OCI-LY3 (cell line): ENCODE results near the gene NRG2.

Experiments used
- H2AFZ ChIP-seq: fragments of 200-600, 300-600 bp; shearing (Covaris generic); 2 replicates; pipeline ENCODE4 v1.6.0; 2014; ENCODE audit warnings: antibody characterized with exemption, low read depth, low read length
- H3K27ac ChIP-seq: fragments of 200-600, 300-600 bp; sonication (generic); 2 replicates; pipeline ENCODE4 v1.5.1; 2014; ENCODE audit warnings: mild to moderate bottlenecking, low read length, moderate library complexity, mixed read lengths
- H3K27me3 ChIP-seq: fragments of 200-600, 300-600 bp; sonication (generic); 2 replicates; pipeline ENCODE4 v1.6.1; 2014; ENCODE audit warnings: low read depth, low read length, mixed read lengths
- H3K36me3 ChIP-seq: fragments of 200-600, 300-600 bp; sonication (generic); replicated peaks from 2 replicates; pipeline ENCODE3; 2014; ENCODE audit warnings: low read depth, low read length, mixed read lengths
- H3K4me1 ChIP-seq: fragments of 300-600, 200-600 bp; sonication (generic); 2 replicates; pipeline ENCODE4 v1.6.1; 2014; ENCODE audit warnings: low read length, mixed read lengths
- H3K4me2 ChIP-seq: fragments of 200-600, 300-600 bp; sonication (generic); 2 replicates; pipeline ENCODE4 v1.6.1; 2014; ENCODE audit warnings: low read length, mixed read lengths
- H3K4me3 ChIP-seq: fragments of 300-600, 200-600 bp; sonication (generic); 2 replicates; pipeline ENCODE4 v1.5.1; 2014; ENCODE audit warnings: antibody characterized with exemption, mild to moderate bottlenecking, low read length, moderate library complexity
- H3K79me2 ChIP-seq: fragments of 300-600, 200-600 bp; shearing (Covaris generic); 2 replicates; pipeline ENCODE4 v1.6.1; 2014; ENCODE audit warnings: mild to moderate bottlenecking, low read length, mixed read lengths
- H3K9ac ChIP-seq: fragments of 300-600, 200-600 bp; shearing (Covaris generic); 2 replicates; pipeline ENCODE4 v1.6.0; 2014; ENCODE audit warnings: mild to moderate bottlenecking, low read length, moderate library complexity
- H3K9me3 ChIP-seq: fragments of 200-600, 300-600 bp; shearing (Covaris generic); 2 replicates; pipeline ENCODE4 v1.6.1; 2014; ENCODE audit warnings: low read length, mixed read lengths; ENCODE audit not compliant: insufficient read depth
- H4K20me1 ChIP-seq: fragments of 200-600, 300-600 bp; sonication (generic); 2 replicates; pipeline ENCODE4 v1.6.1; 2016; ENCODE audit warnings: low read length, mixed read lengths; ENCODE audit not compliant: insufficient read depth
- CTCF ChIP-seq: fragments of 200-600, 300-600 bp; sonication (generic); IDR thresholded peaks from 2 replicates; pipeline ENCODE4 v1.5.1; 2014; ENCODE audit warnings: antibody characterized with exemption, low read length, low read depth
- EZH2phosphoT487 ChIP-seq: fragments of 200-600 bp; shearing (Covaris generic); IDR thresholded peaks from 2 replicates; pipeline ENCODE4 v1.6.1; 2018; ENCODE audit warnings: antibody characterized with exemption, mixed run types, low read depth

The NRG2 gene

GRCh38 chr5:139924294-139925215 is 118.5 kb downstream of the NRG2 start:
- Histone ChIP-seq H3K79me2 (no peaks in the 10 kb centered on the region), H3K4me1 (no peaks in the 10 kb centered on the region), H4K20me1 (no peaks in the 10 kb centered on the region), H3K4me3 (no peak overlapping the region), H2AFZ (no peak overlapping the region), H3K4me2 (no peak overlapping the region), H3K9ac (no peak overlapping the region), H3K9me3 (no peaks in the 10 kb centered on the region), H3K27me3 (peaks cover 18% of the 10 kb centered on the region; the same call in 1 of the 2 replicates), H3K27ac (no peak overlapping the region), H3K36me3 (no peaks in the 10 kb centered on the region)
- TF ChIP-seq EZH2phosphoT487: no peak
- TF ChIP-seq CTCF: no peak

GRCh38 chr5:139919308-139919707 is 123.8 kb downstream of the NRG2 start:
- H3K9ac ChIP-seq: no peak overlapping the region
- no peaks in the 10 kb centered on the region for H3K79me2 ChIP-seq
- H3K27ac ChIP-seq: no peak overlapping the region
- no peak overlapping the region for H3K4me3 ChIP-seq
- H2AFZ ChIP-seq: no peak overlapping the region
- H3K27me3 ChIP-seq: peaks cover 10% of the 10 kb centered on the region; the same call in 1 of the 2 replicates
- no peak for TF ChIP-seq CTCF
- TF ChIP-seq EZH2phosphoT487: no peak
- H3K36me3 ChIP-seq: no peaks in the 10 kb centered on the region
- no peak overlapping the region for H3K4me2 ChIP-seq
- H3K9me3 ChIP-seq: no peaks in the 10 kb centered on the region
- H3K4me1 ChIP-seq: no peaks in the 10 kb centered on the region
- H4K20me1 ChIP-seq: no peaks in the 10 kb centered on the region

GRCh38 chr5:139915834-139916233 is 127.3 kb downstream of the NRG2 start:
- Histone ChIP-seq H3K9me3 (no peaks in the 10 kb centered on the region), H2AFZ (no peak overlapping the region), H3K9ac (no peak overlapping the region), H3K79me2 (no peaks in the 10 kb centered on the region), H4K20me1 (no peaks in the 10 kb centered on the region), H3K27ac (no peak overlapping the region), H3K4me1 (no peaks in the 10 kb centered on the region), H3K27me3 (peaks cover 10% of the 10 kb centered on the region; the same call in 1 of the 2 replicates), H3K4me3 (no peak overlapping the region), H3K36me3 (no peaks in the 10 kb centered on the region), H3K4me2 (no peak overlapping the region)
- TF ChIP-seq CTCF (no peak), EZH2phosphoT487 (no peak)

GRCh38 chr5:139915266-139915665 is 127.8 kb downstream of the NRG2 start:
- no peaks in the 10 kb centered on the region for H3K4me1 ChIP-seq
- H3K4me2 ChIP-seq: no peak overlapping the region
- no peaks in the 10 kb centered on the region for H3K79me2 ChIP-seq
- no peak overlapping the region for H3K4me3 ChIP-seq
- no peaks in the 10 kb centered on the region for H4K20me1 ChIP-seq
- no peak overlapping the region for H3K9ac ChIP-seq
- no peaks in the 10 kb centered on the region for H3K9me3 ChIP-seq
- no peak for TF ChIP-seq CTCF
- TF ChIP-seq EZH2phosphoT487: no peak
- no peaks in the 10 kb centered on the region for H3K36me3 ChIP-seq
- H3K27ac ChIP-seq: no peak overlapping the region
- H3K27me3 ChIP-seq: peaks cover 10% of the 10 kb centered on the region; the same call in 1 of the 2 replicates
- no peak overlapping the region for H2AFZ ChIP-seq
